Midbrain (tissue), 1 donor: ENCODE measurements around the gene PRLR.
"Not testable (repeated sequence)": the region's sequence is repeated elsewhere in the genome, so short reads cannot be mapped to it uniquely, and the experiment has no call there.

Source experiments
- DNase-seq: peaks from one replicate; lab custom pipeline; 2025; lab: John Stamatoyannopoulos, UW

The PRLR gene

DNA sequence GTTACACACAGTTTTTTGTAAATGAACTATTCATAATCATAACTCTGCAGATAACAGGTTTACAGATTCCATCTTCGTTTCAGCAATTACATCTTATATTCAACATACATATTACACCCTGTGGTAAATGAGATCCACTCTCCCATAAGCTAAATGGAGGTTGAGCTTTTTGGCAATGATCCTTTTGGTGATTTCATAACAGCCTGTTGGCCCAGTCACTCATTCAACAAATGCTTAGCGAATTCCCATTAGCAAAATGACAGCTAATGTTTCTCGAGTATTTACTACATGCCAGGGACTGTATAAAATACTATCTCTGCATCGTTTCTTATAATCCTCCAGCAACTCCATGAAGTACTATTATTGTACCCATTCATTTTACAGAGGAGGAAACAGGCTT lies 157.1 kb downstream of the PRLR start:
- no peak for DNase-seq

DNA sequence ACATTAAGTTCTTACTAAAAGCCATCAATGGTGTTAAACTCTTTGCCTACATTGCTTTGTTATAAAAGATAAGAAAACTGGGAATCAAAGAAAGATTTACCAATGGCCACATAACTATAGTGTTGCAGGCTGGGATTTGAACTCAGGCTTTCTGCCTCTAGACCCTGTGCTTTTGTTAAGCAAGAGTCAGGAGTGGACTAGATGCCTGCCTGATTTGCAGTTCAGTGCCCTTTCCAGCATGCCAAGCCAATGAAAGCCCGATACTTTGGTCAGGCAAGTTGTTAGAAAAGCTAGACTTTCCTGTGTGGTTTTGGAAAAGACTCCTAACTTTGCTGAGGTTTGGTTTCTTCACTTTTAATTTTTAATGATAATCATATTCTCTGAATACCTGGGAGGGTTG lies 161.1 kb downstream of the PRLR start:
- DNase-seq: no peak

DNA sequence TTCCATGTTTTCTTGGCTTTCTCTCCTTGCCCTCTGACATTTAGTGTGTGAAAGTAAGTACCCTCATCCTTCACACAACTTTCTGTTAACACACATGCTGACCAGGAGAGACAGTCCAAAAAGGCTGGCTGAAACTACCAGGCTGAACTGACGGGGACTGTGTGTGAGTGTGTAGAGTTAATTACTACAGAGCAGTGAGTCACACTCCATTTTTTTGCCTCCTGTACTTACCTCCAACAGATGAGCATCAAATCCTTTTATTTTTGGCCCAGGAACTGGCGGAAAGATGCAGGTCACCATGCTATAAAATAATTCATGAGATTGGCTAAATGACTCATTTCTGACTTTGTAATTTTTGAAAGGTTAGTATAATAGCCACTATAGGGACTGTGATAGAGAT lies 162.3 kb downstream of the PRLR start:
- DNase-seq: no peak

DNA sequence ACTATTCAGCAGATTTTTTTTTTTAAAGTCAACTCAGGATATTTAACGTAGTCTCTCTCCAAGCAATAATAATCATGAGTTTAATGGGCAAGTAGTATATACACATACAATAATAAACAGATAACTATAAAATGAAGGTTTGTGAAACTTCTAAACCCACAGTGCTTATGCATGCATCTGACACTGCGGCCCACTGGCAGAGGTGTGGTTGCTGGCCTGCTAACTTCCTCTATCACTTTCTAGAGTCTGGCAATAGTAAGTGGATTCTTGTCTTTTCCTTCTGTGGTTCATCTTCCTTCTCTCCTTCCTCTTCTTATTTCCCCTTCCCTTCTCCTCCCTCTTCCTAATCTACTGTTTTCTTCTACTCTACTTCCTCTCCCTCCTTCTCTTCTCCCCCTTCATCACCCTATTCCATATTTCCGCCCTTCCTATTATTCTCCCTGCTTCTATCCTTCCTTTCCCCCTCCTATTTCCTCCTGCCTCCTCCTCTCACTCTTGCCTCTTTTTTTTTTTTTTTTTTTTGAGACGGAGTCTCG lies 164.0 kb downstream of the PRLR start:
- no peak for DNase-seq

DNA sequence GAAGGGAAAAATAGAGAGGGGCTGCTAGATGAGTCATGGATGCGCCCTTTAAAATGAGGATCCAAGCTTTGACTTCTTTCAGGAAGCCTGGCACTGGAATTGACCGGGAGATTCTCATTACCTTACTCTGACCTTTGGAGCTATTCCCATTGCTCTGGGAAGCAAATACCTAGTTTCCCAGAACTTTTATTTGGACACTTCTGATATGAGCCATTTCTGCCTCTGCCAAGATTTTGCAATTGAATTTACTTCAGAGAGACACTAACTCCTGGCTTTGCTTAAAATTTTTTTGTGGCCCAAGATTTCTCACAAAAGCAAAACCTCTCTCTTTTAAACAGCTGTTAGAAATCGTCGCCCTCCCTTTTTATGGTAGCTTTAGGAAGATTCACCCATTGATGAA lies 166.9 kb downstream of the PRLR start:
- no peak for DNase-seq

DNA sequence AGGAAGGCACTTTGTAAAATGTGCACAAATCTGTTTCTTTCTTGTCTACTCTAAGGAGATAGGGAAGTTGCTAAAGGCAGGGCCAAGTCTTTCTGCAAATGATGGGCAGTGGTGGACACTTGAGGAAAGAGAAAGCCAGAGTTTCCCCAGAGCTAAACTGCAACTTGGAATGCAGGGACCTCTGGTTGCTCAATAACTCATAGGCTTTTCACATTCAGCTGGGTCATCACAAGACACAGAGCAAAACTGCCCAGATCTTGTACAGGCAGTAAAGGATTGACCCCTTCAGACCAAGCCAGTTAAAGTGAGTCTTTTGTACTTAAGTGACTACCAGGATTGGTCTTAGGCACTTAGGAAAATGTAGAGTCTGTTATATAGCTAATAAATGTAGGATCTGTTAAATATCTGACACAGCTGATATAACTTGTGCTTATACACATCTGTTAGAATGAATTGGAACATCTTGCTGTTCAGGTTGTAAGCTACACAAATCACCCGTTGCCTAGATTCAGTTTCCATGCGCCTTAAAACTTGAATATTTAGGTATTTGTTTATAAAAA lies 169.0 kb downstream of the PRLR start:
- no peak for DNase-seq

DNA sequence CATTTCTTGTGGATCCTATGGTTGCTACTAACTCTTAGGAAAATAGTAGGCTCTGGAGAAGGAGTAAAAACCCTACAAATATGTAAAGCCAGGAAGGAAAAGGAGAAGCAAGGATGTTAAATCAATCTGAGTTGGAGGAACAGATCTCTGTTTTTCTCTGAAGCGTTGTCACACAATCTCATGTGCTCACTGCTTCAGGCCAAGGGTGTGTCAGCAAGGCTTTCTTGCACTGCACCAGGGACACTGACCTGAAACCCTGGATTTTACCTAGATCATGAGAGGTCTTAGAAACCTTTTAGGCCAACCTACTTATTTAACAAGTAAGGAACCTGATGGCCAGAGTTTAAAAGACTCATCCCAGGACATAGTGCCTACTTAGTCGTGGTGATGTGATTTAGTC lies 170.1 kb downstream of the PRLR start:
- no peak for DNase-seq

DNA sequence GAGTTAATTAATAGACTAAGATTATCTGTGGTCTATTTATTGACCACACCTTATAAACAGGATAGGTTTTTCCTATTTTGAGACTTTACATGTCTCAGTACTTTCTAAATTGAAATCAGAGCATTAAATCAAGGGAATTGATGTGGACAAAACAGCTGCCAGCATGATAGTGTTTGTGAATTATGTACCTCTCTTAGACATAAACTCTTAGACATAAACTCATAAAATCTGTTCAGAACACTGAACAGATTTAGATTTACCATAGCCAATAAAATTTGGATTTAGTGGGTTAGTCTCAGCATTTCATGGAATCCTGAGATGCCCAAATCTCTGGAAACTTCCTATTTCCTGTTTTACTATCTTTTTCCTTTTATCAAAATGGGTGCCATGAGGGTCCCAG lies 171.0 kb downstream of the PRLR start:
- no peak for DNase-seq

DNA sequence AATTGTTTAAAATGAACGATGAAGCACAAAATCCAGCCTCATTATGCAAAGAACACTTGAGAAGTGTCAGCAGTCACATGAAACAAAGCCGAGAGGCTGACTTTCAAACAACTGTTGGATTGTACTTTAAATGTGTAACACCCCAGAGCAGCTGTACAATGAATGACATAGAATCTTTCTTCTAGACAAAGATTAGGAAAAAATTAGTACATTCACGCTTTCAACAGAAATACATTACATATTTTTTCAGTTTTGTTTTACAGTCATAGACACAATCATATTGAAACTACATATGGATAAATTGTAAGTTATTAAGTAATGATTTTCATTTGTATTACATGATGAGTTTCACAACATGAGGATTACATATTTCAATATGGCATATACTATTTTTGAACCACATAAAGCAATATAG lies 171.9 kb downstream of the PRLR start:
- DNase-seq: no peak

DNA sequence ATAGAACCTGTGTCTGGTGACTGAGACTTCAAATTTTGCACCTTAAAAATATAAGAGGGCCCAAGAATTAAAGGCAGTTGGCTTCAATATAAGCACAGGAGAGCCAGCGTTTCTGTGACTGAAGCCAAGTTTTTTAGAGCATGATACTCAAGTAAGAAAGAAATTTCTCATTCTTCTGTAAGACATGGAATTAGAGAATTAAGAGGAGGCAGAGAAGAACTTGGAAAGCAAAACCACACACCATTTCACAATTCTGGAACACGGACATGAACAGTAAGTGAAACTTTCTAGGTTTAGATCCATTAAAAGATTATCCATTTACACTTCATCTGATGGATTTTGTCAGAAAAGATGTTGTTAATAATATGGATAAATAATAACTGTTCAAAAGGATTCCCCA lies 173.6 kb downstream of the PRLR start:
- DNase-seq: no peak

DNA sequence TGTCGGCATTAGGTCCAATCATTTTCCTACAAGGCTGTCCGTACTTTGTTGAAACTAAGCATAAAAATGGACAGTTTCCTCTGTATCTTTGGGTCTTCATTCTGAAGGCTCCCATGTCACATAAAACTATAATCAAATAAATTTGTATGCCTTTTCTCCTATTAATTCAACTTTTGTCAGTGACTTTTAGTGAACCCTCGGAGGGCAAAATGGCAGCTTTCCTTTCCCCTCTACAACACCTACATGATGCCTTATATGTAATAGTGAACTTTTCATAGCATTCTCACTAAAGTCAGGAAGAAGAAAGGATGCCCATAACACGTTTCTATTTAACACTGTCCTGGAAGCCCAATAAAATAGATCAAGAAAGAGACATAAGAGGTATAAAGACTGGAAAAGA lies 177.4 kb downstream of the PRLR start:
- no peak for DNase-seq

DNA sequence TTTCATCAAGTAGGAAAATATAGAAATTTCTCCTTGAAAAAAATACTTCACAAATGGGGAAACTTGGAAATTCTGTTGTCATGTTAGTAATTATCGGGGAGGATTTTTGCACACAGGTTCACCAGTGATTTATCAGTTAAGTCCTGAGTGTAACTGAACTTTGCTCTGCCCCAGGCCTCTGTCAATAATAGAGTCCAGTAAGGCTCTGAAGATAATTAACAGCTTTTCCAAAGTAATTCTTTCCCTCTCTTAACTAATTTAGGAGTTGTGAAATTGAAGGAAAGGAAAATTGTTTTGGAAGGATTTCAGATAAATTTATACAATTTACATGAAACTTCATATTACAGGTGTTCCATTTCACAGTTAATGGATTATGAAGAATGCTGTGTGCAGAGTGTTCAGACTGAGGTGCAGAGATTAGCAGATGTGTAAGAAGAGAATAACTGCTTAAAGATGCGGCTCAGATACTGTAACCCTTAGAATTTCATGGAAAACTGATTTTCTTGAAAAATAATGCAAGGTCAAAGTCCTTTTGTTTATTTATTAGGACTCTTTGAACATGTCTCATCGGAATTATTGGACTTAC lies 179.7 kb downstream of the PRLR start:
- no peak for DNase-seq

DNA sequence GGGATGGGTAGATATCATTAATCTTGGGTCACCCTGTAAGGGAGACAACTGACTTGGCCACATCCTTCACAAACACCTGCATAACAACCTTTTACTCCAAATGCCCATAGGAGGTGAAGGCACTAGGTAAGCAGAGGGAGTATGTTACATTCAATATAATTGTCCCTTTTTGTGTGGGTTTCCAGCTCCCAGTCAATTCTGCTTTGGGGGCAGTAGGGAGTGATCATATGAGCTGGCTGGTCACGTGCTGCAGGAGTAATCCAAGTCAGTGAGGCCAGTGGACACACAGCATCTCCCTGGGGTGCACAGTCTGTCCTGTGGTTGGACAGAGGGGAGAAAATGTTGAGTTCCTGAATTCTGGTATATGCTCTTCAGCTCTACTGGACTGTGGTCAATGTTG lies 181.4 kb downstream of the PRLR start:
- DNase-seq: no peak

DNA sequence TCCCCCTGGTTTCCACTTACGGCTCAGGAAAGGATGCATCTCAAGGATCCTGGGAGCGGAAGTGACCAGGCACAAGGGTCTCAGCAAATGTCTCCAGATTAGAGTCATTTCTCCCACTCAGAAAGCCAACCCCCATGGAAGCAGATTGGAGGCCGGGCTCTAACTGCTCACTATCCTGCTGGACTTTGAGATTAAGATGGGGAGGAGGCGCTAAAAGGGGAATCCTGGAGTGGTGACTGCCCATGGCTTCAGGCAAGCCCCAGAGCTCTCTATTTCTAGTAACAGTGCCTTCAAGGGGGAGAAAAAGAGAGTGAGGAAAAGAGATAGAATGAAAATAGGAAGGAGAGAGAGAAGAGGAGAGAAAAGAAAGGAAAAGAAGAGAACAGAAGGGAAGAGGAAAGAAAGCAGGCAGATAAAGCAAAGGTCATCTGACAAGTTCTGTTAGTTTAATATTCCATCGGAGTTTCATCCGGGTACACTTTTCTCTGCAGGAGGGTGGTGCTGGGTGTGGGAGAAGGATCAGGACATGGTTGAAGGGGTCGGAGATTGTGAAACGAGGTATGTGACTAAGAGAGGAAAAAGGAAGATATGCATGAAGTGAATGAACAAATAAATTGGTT lies 182.4 kb downstream of the PRLR start, which contains the start of gene AGXT2:
AGXT2 (minus strand) TSS at position 165 of the 620 bp plus-strand sequence; CDS start at position 108, 57 bp downstream.
- DNase-seq: no peak

DNA sequence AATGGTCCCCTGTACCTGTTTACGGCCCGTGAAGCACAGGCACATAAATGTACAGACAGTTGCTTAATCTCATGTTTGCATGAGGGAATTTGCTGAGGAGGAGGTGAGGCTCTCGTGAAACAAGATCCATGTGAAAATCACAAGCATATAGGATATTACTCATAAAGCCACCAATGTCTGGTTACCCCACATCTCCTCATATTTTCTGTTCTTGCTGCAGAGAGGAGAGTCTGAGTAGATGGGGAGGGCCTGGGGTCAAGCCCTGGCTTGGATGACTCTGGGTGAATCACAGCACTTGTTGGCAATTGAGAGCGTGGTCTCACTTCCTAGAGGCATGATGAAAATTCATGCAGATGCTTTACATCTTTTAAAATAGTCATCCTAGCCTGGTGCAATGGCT lies 183.5 kb downstream of the PRLR start:
- DNase-seq: no peak

DNA sequence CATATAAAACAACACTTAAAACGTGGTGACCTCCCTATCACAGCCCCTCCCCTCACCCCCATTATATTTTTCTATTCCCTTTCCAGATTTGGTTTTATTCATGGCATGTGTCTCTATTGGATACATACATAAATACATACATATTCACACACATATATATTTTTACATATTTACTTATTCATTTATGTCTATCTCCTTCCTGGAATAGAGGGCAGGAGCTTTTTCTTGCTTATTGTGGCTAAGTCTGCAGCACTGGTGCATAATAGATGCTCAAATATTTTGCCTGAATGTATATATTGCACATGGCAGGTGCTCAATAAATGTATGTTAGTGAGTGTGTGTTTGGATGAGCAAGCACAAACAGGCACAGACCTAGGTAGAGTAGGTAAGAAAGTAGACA lies 185.0 kb downstream of the PRLR start:
- DNase-seq: no peak

DNA sequence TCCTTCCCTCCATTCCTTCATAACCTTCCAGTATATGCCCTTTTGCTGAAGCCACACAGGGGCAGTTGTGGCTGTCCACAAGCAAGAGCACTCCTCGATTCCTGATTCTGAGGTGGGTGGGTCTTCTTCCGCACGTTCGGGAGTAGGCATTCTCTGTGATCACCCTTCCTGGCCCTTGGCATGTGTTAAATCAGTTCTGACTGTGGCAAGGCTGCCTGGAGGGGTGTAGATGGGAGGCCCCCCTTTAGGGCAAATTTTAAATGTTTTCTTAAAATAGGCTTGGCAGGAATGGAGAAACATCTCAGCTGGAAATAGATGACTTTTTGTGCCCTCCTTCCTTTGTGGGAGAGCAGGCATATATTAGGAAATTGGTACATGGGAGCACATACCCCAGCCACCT lies 185.6 kb downstream of the PRLR start:
- DNase-seq: no peak

DNA sequence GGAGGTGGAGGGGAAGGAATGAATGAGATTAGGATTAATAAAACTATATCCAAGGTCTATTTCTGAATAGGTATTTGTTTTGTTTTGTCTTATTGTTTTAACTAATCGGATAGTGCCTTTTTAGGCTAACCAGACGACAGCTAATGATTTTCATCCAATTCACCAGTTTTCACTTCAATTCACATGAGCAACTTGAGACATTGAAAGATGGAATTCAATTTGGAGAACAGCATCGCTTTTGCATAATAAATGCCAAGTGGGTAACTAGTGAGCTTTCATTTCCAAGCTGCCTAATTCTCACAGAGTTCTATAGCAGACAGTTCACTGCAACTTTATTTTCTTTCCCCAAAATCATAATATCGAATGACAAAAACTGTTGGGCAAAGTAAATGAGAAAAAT lies 187.5 kb downstream of the PRLR start:
- DNase-seq: no peak

DNA sequence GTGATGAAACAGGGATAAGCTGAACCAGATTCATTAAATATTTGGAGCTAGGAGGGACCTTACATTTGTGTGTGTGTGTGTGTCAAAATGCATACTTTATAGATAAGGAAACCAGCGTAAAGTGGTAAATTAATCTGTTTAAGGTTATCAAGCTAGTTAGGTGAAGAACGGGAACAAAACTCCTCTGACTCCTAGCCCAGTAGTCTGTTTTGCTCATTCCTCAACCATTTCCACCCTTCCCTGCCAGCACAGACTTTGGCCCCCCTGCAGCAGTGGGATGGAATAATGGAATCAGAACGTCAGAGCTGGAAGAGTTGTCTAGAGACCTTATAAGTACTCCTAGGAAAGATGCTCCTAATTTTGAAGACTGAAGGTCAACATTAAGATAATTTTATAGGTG lies 189.0 kb downstream of the PRLR start:
- DNase-seq: no peak

DNA sequence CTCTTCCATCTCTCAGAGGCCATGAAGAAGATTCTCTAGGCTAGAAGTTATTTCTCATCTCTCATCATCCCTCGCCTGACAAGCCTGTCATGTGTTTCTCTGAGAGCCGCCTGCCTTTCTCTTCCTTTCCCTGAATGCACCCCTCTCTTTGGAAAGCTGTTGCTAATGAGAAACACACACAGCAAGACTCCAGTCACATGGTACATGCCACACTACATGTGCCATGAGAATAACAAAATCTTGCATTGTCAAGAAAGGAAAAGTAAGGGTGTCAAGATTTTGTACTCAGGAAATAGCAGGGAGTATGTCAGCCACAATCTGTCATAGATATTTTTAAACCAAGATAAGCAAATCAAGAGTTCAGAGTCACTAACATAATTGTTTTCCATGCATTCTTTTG lies 191.4 kb downstream of the PRLR start:
- DNase-seq: no peak

DNA sequence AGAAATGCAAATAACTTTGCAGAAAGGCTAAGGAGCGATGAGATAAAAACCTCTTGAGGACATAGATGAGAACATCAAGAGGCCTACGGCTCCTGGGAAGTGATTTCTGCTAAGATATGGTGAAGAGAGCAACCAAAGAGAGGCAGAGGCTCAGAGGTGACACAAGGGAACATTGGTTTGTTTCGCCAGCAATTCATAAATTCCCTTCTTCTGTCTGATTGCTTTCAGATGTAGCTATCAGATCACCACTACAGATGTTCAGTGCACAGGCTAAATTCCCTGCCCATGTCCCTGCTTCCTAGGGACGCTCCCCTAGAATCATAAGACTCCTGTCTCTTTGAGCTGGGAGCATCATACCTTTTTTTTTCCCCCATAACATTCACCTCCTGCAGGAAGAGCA lies 193.8 kb downstream of the PRLR start:
- DNase-seq: no peak

DNA sequence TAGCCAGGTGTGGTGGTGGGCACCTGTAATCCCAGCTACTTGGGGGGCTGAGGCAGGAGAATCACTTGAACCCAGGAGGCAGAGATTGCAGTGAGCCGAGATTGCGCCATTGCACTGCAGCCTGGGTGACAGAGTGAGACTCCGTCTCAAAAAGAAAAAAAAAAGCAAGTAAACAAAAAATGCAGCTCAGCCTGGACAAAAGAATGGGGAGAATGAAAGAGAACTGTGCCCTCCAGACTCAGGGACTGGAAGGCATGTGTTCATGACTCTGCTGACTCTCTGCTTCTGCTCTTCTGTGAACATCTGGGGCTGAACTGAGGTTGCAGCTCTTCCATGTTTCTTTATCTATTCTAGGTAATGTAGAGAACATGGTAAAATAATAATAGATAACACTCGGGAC lies 194.4 kb downstream of the PRLR start:
- DNase-seq: not testable (repeated sequence)

DNA sequence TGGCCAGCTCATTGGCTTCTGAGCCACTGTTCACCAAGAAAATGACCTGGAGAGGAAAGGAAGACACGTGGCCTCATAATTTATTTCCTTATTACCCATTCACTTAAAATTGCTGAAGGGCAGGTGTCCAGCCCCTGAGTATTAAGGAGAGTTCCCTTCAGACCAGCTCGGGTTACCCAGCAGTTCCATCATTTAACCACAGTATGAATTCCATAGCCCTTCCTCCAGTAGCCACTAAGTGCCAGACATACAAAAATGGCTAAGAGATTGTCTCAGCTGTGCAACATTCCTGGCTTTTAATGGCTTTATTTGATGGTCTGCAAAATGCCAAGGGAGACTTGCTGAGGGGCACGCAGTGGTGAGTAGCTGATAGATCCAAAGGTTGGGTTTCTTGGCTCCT lies 195.0 kb downstream of the PRLR start:
- DNase-seq: no peak

DNA sequence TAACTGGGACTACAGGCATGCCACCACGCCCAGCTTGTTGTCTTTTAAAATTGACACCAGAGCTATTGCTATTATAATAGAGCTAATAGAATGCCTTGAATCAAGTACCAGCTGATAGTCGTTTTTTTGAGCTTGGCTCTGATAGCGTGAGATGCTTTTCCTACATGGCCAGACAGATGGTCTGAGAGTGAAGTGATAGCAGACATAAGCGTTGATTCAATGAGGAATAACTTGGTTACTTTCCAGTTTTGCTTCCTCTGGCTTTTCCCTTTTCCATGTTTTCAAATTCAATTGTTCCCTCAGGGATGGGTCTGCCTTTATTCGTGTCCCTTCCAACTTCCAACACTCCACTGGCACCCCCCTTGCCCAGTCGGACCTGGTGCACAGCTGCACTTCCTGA lies 197.9 kb downstream of the PRLR start:
- no peak for DNase-seq
